CD4-positive, alpha-beta T cell (primary cell): ENCODE results near the gene TREML2. TPM values are rescaled to one million over a fixed set of nuclear protein-coding genes. Genes with fewer than 3 reads are reported as not detected.

Experiments used
- ATAC-seq: fragments of 200-7000 bp; cut with Tn5 transposase; one replicate; pipeline ENCODE4 v1.10.0; 2022; ENCODE audit warnings: mild to moderate bottlenecking; ENCODE audit not compliant: poor library complexity
- CTCF ChIA-PET: fragments of 350-600 bp; sonication (Branson Sonifier 250); formaldehyde crosslinking; loops from one replicate; lab custom pipeline; 2021; ENCODE audit warnings: antibody characterized with exemption, inconsistent platforms; lab: Charles Lee
- POLR2A ChIA-PET: fragments of 350-600 bp; sonication (Branson Sonifier 250); formaldehyde crosslinking; loops from one replicate; lab custom pipeline; 2021; ENCODE audit warnings: antibody characterized with exemption, inconsistent platforms; lab: Charles Lee
- DNase-seq, 14 experiments: peaks; one replicate each; pipeline ENCODE4 v3.0.0-alpha.2; 2013 to 2020; ENCODE audit warnings: mixed read lengths in 2 of 14
- H3K27ac ChIP-seq, 2 donors: one replicate each; pipeline versions ENCODE4 v1.5.1 to v1.7.0; 2013; ENCODE audit warnings: low read length in 2 of 2, low read depth in 1 of 2, mild to moderate bottlenecking in 1 of 2
- H3K27me3 ChIP-seq, 2 experiments: 1 replicate in 1 of 2; 2 replicates in 1 of 2; pipeline versions ENCODE4 v1.6.1 to v1.7.0; 2013; ENCODE audit warnings: low read length in 2 of 2, control low read depth in 1 of 2, mild to moderate bottlenecking in 1 of 2, moderate library complexity in 1 of 2; ENCODE audit not compliant: insufficient read depth in 2 of 2, control insufficient read depth in 1 of 2
- H3K36me3 ChIP-seq: one replicate; pipeline ENCODE4 v1.6.1; 2013; ENCODE audit warnings: low read length, control low read depth; ENCODE audit not compliant: insufficient read depth
- H3K4me1 ChIP-seq: one replicate; pipeline ENCODE4 v1.6.1; 2013; ENCODE audit warnings: low read length, control low read depth; ENCODE audit not compliant: insufficient read depth
- H3K4me3 ChIP-seq: one replicate; pipeline ENCODE4 v1.5.1; 2013; ENCODE audit warnings: mild to moderate bottlenecking, low read length, moderate library complexity
- H3K9me3 ChIP-seq, 2 experiments: 1 replicate in 1 of 2; 2 replicates in 1 of 2; pipeline versions ENCODE4 v1.6.1 to v1.7.0; 2013; ENCODE audit warnings: low read length in 2 of 2, mild to moderate bottlenecking in 2 of 2, control low read depth in 1 of 2, moderate library complexity in 1 of 2; ENCODE audit not compliant: control insufficient read depth in 1 of 2, insufficient read depth in 1 of 2
- H3K27ac Mint-ChIP-seq: one replicate; pipeline ENCODE4 v1.8.0; 2020; ENCODE audit warnings: mixed read lengths
- H3K27me3 Mint-ChIP-seq: one replicate; pipeline ENCODE4 v1.8.0; 2021; ENCODE audit warnings: mixed read lengths
- H3K36me3 Mint-ChIP-seq: one replicate; pipeline ENCODE4 v1.8.0; 2021; ENCODE audit warnings: low read depth, mixed read lengths
- H3K4me1 Mint-ChIP-seq: one replicate; pipeline ENCODE4 v1.8.0; 2021; ENCODE audit warnings: low read depth, mixed read lengths
- H3K4me3 Mint-ChIP-seq: one replicate; pipeline ENCODE4 v1.8.0; 2020; ENCODE audit warnings: mild to moderate bottlenecking, mixed read lengths
- H3K9me3 Mint-ChIP-seq: one replicate; pipeline ENCODE4 v1.8.0; 2020; ENCODE audit warnings: mixed read lengths
- CTCF ChIP-seq: fragments of 200-600 bp; IDR thresholded peaks from one replicate; pipeline ENCODE4 v1.8.0; 2022; ENCODE audit warnings: antibody characterized with exemption, mild to moderate bottlenecking
- intact Hi-C, 2 experiments: fragments of 100-400 bp; cut with DNase I in 1 of 2; cut with micrococcal nuclease in 1 of 2; formaldehyde crosslinking; loops; one replicate each; pipeline versions ENCODE4 v1.15.1 to v1.9.0; 2023 to 2025; cut with DNase I, micrococcal nuclease
- total RNA-seq, 174 experiments: library from RNA in 2 of 174; stranded (reverse) in 2 of 174; gene quantifications; one replicate each; pipeline ENCODE4 v1.2.3 and lab custom pipeline; 2021 to 2026

The TREML2 gene
- total RNA-seq, 2 experiments from 2014 or later, result 0.78 to 0.91 TPM

- Histone ChIP-seq H3K4me1 (no peaks in the 10 kb centered on the region), H3K4me3 (no peak overlapping the region), H3K9me3 (no peaks in the 10 kb centered on the region), H3K27ac (no peak overlapping the region), H3K27me3 (peaks cover 0 to 2% of the 10 kb centered on the region in 2 experiments), H3K36me3 (no peaks in the 10 kb centered on the region)
- H3K9me3 Mint-ChIP-seq, result no peaks in the 10 kb centered on the region
- no peak for ATAC-seq
- no peak overlapping the region for H3K4me3 Mint-ChIP-seq
- no peaks in the 10 kb centered on the region for H3K36me3 Mint-ChIP-seq
- H3K27me3 Mint-ChIP-seq, result peaks cover 13% of the 10 kb centered on the region
- no peaks in the 10 kb centered on the region for H3K4me1 Mint-ChIP-seq
- ChIA-PET CTCF (no interaction called here), POLR2A (no interaction called here)
- intact Hi-C loops, result no loop called here
- DNase-seq, result no peak
- no peak for TF ChIP-seq CTCF
- H3K27ac Mint-ChIP-seq, result no peak overlapping the region
Observed at GRCh38 chr6:41160933-41161332, 40.0 kb downstream of the TREML2 start.

- Mint-ChIP-seq H3K4me3 (no peak overlapping the region), H3K9me3 (no peaks in the 10 kb centered on the region), H3K36me3 (no peaks in the 10 kb centered on the region), H3K27ac (no peak overlapping the region), H3K4me1 (no peaks in the 10 kb centered on the region), H3K27me3 (peaks cover 13% of the 10 kb centered on the region)
- no peaks in the 10 kb centered on the region for H3K4me1 ChIP-seq
- H3K4me3 ChIP-seq, result no peak overlapping the region
- DNase-seq (no peak), ATAC-seq (no peak)
- intact Hi-C loops, result loop anchor here in 1 of 2 experiments (5.0 kb wide), 1 partner anchor 42 kb away; no protein-coding TSS in a partner anchor
- ChIA-PET POLR2A (no interaction called here), CTCF (no interaction called here)
- TF ChIP-seq CTCF, result no peak
- no peak overlapping the region for H3K27ac ChIP-seq
- H3K9me3 ChIP-seq, result no peaks in the 10 kb centered on the region
- H3K27me3 ChIP-seq, result peaks cover 0 to 2% of the 10 kb centered on the region in 2 experiments
- H3K36me3 ChIP-seq, result no peaks in the 10 kb centered on the region
Observed at GRCh38 chr6:41159415-41160082, 41.4 kb downstream of the TREML2 start.

- POLR2A ChIA-PET, result no interaction called here
- no peak overlapping the region for H3K27ac ChIP-seq
- no peak for ATAC-seq
- Mint-ChIP-seq H3K27ac (no peak overlapping the region), H3K4me1 (no peaks in the 10 kb centered on the region), H3K36me3 (no peaks in the 10 kb centered on the region), H3K27me3 (peaks cover 9% of the 10 kb centered on the region), H3K4me3 (no peak overlapping the region), H3K9me3 (no peaks in the 10 kb centered on the region)
- CTCF ChIA-PET, result no interaction called here
- TF ChIP-seq CTCF, result no peak
- H3K9me3 ChIP-seq, result no peaks in the 10 kb centered on the region
- H3K27me3 ChIP-seq, result no peaks in the 10 kb centered on the region
- DNase-seq, result peak in 3 of 14 experiments; percentile 8 to 49 (median 27)
- no peaks in the 10 kb centered on the region for H3K4me1 ChIP-seq
- no peak overlapping the region for H3K4me3 ChIP-seq
- no peaks in the 10 kb centered on the region for H3K36me3 ChIP-seq
- intact Hi-C loops, result loop anchor here in 1 of 2 experiments (5.0 kb wide), 1 partner anchor 40 kb away; no protein-coding TSS in a partner anchor
Observed at GRCh38 chr6:41157323-41157722, 43.6 kb downstream of the TREML2 start.
